Smooth muscle cell (in vitro differentiated cells): ENCODE measurements around the gene RHPN2. TPM values are rescaled to one million over a fixed set of nuclear protein-coding genes. Genes with fewer than 3 reads are reported as not detected.
A peak's percentile ranks its signal among the peaks of the same experiment; 100 is the strongest.

Experiments used
- DNase-seq: peaks from one replicate; lab custom pipeline; 2025; ENCODE audit not compliant: unreplicated experiment; lab: John Stamatoyannopoulos, UW
- H2AFZ ChIP-seq: fragments of 200-600 bp; sonication (generic); 2 replicates; pipeline ENCODE4 v1.6.0; 2016; ENCODE audit warnings: antibody characterized with exemption, low read depth, mild to moderate bottlenecking
- H3F3A ChIP-seq: fragments of 200-600 bp; sonication (generic); 2 replicates; pipeline ENCODE4 v1.6.0; 2017; ENCODE audit warnings: antibody characterized with exemption, low read depth
- H3K27ac ChIP-seq: fragments of 200-600 bp; sonication (generic); 2 replicates; pipeline ENCODE4 v1.5.1; 2016; ENCODE audit warnings: low read depth, mild to moderate bottlenecking
- H3K27me3 ChIP-seq: fragments of 200-600 bp; sonication (generic); 2 replicates; pipeline ENCODE4 v1.6.1; 2016; ENCODE audit warnings: low read depth, mild to moderate bottlenecking
- H3K36me3 ChIP-seq: fragments of 200-600 bp; sonication (generic); 2 replicates; pipeline ENCODE4 v1.5.1; 2016; ENCODE audit warnings: low read depth
- H3K4me1 ChIP-seq: fragments of 200-600 bp; sonication (generic); 2 replicates; pipeline ENCODE4 v1.5.1; 2016; ENCODE audit warnings: low read depth
- H3K4me2 ChIP-seq: fragments of 200-600 bp; sonication (generic); 2 replicates; pipeline ENCODE4 v1.6.0; 2016; ENCODE audit warnings: mild to moderate bottlenecking
- H3K4me3 ChIP-seq: fragments of 200-600 bp; sonication (generic); 2 replicates; pipeline ENCODE4 v1.5.1; 2016; ENCODE audit warnings: mild to moderate bottlenecking
- H3K79me2 ChIP-seq: fragments of 200-600 bp; sonication (generic); 2 replicates; pipeline ENCODE4 v1.6.0; 2016; ENCODE audit warnings: low read depth, mild to moderate bottlenecking
- H3K9ac ChIP-seq: fragments of 200-600 bp; sonication (generic); 2 replicates; pipeline ENCODE4 v1.6.0; 2016; ENCODE audit warnings: low read depth
- H3K9me3 ChIP-seq: fragments of 200-600 bp; sonication (generic); replicated peaks from 2 replicates; pipeline ENCODE4 v1.5.1; 2016; ENCODE audit warnings: low read depth
- H4K20me1 ChIP-seq: fragments of 200-600 bp; sonication (generic); 2 replicates; pipeline ENCODE4 v1.6.0; 2016; ENCODE audit warnings: low read depth
- WGBS: methylation state at CpG from one replicate; pipeline ENCODE4 v1.1.7; 2016; ENCODE audit warnings: low lambda C conversion rate; 5-methylcytosine and 5-hydroxymethylcytosine counted together
- polyA plus RNA-seq: library from polyadenylated mRNA; unstranded; fragments of >200 nt; fragmentation: Nextera tagmentation; extraction: Ambion mirVana; gene quantifications from 2 replicates; pipeline ENCODE4 v1.2.1, GENCODE V29; 2016
- total RNA-seq: library from RNA; depleted of rRNA; stranded (reverse); fragments of >200 nt; gene quantifications from 2 replicates; pipeline ENCODE4 v1.2.3, GENCODE V29; 2014
- TF ChIP-seq, protein P1 (sequence below): fragments of 200-600 bp; sonication (generic); IDR thresholded peaks from 2 replicates; pipeline ENCODE4 v1.5.1; 2017; ENCODE audit warnings: borderline replicate concordance, mild to moderate bottlenecking, antibody characterized with exemption; ENCODE audit not compliant: insufficient read depth, poor library complexity, severe bottlenecking

The RHPN2 gene
- total and polyA plus RNA-seq, 2 experiments from 2014 or later: 1.2 to 4.9 TPM

DNA sequence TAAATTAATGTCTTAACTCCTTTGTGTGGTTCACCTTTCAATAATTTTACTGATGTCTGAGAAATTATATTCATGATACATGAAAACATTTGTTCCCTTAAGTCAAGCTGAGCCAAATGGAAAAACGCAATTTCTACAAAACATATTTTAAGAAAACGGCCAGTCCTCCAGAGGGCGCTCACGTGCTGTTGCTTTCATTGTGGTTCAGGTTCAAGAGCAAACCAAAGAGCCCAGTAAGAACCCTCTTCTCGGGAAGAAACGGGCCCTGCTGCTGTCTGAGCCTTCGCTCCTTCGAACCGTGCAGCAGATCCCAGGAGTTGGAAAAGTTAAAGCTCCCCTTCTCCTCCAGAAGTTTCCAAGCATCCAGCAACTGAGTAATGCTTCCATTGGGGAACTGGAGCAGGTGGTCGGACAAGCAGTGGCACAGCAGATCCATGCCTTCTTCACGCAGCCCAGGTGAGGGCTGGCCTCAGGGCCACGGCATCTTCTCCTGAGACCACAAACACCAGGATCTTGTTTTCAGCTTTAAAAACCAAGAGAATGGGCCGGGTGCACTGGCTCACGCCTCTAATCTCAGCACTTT lies 88.4 kb downstream of the RHPN2 start:
- no peaks in the 10 kb centered on the region for H4K20me1 ChIP-seq
- H3K9me3 ChIP-seq: no peaks in the 10 kb centered on the region
- H3K4me1 ChIP-seq: no peaks in the 10 kb centered on the region
- no peak for DNase-seq
- H3F3A ChIP-seq: no peaks in the 10 kb centered on the region
- 56% methylated on average over 14 of the region's 14 CpGs for WGBS
- H3K27ac ChIP-seq: no peak overlapping the region
- TF ChIP-seq, protein P1, sequence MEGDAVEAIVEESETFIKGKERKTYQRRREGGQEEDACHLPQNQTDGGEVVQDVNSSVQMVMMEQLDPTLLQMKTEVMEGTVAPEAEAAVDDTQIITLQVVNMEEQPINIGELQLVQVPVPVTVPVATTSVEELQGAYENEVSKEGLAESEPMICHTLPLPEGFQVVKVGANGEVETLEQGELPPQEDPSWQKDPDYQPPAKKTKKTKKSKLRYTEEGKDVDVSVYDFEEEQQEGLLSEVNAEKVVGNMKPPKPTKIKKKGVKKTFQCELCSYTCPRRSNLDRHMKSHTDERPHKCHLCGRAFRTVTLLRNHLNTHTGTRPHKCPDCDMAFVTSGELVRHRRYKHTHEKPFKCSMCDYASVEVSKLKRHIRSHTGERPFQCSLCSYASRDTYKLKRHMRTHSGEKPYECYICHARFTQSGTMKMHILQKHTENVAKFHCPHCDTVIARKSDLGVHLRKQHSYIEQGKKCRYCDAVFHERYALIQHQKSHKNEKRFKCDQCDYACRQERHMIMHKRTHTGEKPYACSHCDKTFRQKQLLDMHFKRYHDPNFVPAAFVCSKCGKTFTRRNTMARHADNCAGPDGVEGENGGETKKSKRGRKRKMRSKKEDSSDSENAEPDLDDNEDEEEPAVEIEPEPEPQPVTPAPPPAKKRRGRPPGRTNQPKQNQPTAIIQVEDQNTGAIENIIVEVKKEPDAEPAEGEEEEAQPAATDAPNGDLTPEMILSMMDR: peak; percentile 74
- H3K27me3 ChIP-seq: no peaks in the 10 kb centered on the region
- H2AFZ ChIP-seq: no peak overlapping the region
- no peaks in the 10 kb centered on the region for H3K36me3 ChIP-seq
- no peak overlapping the region for H3K9ac ChIP-seq
- no peak overlapping the region for H3K4me2 ChIP-seq
- H3K79me2 ChIP-seq: peaks cover 4% of the 10 kb centered on the region
- H3K4me3 ChIP-seq: no peak overlapping the region

- 5% methylated on average over 57 of the region's 57 CpGs for WGBS
- H2AFZ ChIP-seq: peak within 1 kb of the TSS; percentile 89
- H3K27ac ChIP-seq: no peak within 1 kb of the TSS
- peak within 1 kb of the TSS; percentile 60 for H3K9ac ChIP-seq
- H3K79me2 ChIP-seq: peaks cover 28% of the 10 kb centered on the region
- TF ChIP-seq, protein P1: no peak
- peak within 1 kb of the TSS; percentile 73 for H3K4me3 ChIP-seq
- DNase-seq: peak; percentile 88
- H4K20me1 ChIP-seq: no peaks in the 10 kb centered on the region
- peaks cover 8% of the 10 kb centered on the region for H3K4me1 ChIP-seq
- no peaks in the 10 kb centered on the region for H3F3A ChIP-seq
- peak within 1 kb of the TSS; percentile 98 for H3K4me2 ChIP-seq
- H3K36me3 ChIP-seq: no peaks in the 10 kb centered on the region
- H3K9me3 ChIP-seq: no peaks in the 10 kb centered on the region
- no peaks in the 10 kb centered on the region for H3K27me3 ChIP-seq
These were observed 92.8 kb downstream of the RHPN2 start, which contains the start of the genes CEP89 and FAAP24 for GRCh38 chr19:32971715-32972540. TSS of gene CEP89 (minus strand) at chr19:32971958. CDS start at chr19:32971874, 84 bp downstream. TSS of gene FAAP24 (plus strand) at chr19:32972242. CDS start at chr19:32973197, 955 bp downstream.

DNA sequence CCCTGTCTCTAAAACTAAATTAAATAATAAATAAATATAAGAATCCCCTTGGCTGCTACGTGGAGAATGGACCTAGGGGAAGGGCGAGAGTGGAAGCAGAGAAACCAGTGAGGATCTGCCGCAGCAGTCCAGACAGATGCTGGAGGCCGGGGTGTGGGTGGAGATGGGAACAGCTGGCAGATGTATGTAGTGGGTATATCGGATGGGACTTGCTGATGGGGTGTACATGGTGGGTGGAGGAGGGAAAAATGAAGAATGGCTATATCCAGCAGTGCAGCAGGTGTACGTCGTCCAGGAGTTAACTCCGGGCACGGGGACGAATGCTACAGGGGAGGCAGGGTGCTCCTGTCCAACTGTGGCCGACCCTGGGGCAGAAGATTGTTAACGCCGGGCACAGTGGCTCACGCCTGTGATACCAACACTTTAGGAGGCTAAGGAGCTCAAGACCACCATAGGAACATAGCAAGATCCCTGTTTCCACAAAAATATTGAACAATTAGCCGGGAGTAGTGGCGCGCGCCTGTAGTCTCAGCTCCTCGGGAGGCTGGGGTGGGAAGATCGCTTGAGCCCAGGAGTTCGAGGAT lies 93.6 kb downstream of the RHPN2 start:
- Histone ChIP-seq H3K36me3 (no peaks in the 10 kb centered on the region), H3K9ac (peak overlapping the region; percentile 38), H3K27me3 (no peaks in the 10 kb centered on the region), H3K9me3 (no peaks in the 10 kb centered on the region), H3K27ac (no peak overlapping the region), H3K4me2 (peak overlapping the region; percentile 98), H4K20me1 (no peaks in the 10 kb centered on the region), H3F3A (no peaks in the 10 kb centered on the region), H3K4me1 (peaks cover 8% of the 10 kb centered on the region), H2AFZ (peak overlapping the region; percentile 75), H3K4me3 (peak overlapping the region; percentile 73), H3K79me2 (peaks cover 28% of the 10 kb centered on the region)
- TF ChIP-seq, protein P1: no peak
- 32% methylated on average over 21 of the region's 21 CpGs for WGBS
- DNase-seq: no peak
